Choroid plexus epithelial cell (primary cell): Measurements from ENCODE around the gene SLC37A3.
"Not testable (repeated sequence)": the region's sequence is repeated elsewhere in the genome, so short reads cannot be mapped to it uniquely, and the experiment has no call there.

ENCODE experiments used
- DNase-seq: peaks from one replicate; pipeline ENCODE4 v3.0.0-alpha.2; 2010; ENCODE audit warnings: low read depth
- H3K4me3 ChIP-seq: 2 replicates; pipeline ENCODE4 v1.5.1; 2011; ENCODE audit warnings: low read depth, mild to moderate bottlenecking, control low read depth, low read length, moderate library complexity
- TF ChIP-seq, protein P1 (sequence below): conservative IDR thresholded peaks from 2 replicates; pipeline ENCODE4 v1.5.1; 2011; ENCODE audit warnings: low read depth, mild to moderate bottlenecking, control low read depth, inconsistent platforms, low read length, moderate library complexity

Gene SLC37A3

DNA sequence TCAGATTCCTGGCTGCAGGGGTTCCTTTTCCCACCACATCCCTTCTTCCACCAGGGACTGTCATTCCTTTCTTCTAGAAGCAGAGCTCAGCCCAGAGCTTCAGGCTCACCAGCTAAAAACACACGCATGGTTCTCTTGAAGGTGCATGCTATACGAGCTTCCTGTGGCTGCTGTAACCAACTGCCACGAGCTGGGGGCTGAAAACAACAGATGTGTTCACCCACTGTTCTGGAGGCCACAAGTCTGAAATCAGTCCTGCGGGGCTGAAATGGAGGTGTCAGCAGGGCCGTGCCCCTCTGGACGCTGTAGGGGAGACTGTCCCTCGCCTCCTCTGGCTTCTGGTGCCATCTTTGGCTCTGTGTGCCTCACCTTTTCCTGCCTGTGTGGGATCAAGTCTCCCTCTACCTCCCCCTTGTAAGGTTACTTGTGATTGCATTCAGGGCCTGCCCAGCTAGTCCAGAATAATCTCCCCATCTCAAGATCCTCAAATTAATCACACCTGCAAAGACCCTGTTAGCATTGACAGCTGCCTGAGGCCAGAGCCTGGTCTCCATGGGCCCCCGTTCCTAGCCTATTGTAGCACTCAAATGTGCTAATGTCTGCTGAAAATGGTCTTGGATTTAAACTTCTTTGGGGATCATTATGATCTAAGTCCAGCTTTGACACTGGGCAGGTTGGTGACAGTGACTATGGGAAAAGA is 19.3 kb upstream of the SLC37A3 start:
- DNase-seq = no peak
- TF ChIP-seq, protein P1, sequence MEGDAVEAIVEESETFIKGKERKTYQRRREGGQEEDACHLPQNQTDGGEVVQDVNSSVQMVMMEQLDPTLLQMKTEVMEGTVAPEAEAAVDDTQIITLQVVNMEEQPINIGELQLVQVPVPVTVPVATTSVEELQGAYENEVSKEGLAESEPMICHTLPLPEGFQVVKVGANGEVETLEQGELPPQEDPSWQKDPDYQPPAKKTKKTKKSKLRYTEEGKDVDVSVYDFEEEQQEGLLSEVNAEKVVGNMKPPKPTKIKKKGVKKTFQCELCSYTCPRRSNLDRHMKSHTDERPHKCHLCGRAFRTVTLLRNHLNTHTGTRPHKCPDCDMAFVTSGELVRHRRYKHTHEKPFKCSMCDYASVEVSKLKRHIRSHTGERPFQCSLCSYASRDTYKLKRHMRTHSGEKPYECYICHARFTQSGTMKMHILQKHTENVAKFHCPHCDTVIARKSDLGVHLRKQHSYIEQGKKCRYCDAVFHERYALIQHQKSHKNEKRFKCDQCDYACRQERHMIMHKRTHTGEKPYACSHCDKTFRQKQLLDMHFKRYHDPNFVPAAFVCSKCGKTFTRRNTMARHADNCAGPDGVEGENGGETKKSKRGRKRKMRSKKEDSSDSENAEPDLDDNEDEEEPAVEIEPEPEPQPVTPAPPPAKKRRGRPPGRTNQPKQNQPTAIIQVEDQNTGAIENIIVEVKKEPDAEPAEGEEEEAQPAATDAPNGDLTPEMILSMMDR = no peak
- no peak overlapping the region for H3K4me3 ChIP-seq

DNA sequence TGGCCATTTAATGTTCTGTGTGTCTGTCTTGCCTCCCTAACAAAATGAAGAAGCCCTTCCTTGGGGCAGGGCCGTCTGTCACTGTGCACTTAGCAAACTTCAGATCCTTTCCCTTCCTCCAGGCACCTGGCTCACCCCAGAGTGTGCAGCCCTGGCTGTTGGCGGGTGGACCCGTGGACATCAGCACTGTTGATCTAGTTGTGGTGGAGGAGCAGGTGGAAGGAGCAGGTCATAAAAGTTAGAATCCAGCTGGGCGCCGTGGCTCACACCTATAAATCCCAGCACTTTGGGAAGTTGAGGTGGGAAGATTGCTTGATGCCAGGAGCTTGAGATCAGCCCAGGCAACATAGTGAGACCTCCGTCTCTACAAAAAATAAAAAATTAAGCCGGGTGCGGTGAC is 18.2 kb upstream of the SLC37A3 start:
- TF ChIP-seq, protein P1 = no peak
- H3K4me3 ChIP-seq = no peak overlapping the region

DNA sequence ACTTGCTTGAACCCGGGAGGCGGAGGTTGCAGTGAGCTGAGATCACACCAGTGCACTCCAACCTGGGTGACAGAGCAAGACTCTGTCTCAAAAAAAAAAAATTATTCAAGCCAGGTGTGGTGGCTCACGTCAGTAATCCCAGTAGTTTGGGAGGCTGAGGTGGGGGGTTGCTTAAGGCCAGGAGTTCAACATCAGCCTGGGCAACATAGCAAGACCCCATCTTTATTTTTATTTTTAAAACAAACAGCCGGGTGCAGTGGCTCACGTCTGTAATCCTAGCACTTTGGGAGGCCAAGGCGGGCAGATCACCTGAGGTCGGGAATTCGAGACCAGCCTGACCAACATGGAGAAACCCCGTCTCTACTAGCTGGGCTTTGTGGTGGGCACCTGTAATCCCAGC is 17.5 kb upstream of the SLC37A3 start:
- not testable (repeated sequence) for DNase-seq, H3K4me3 ChIP-seq

More for the DNA sequence above, 18.2 kb upstream of the SLC37A3 start:
- DNase-seq = no peak

DNA sequence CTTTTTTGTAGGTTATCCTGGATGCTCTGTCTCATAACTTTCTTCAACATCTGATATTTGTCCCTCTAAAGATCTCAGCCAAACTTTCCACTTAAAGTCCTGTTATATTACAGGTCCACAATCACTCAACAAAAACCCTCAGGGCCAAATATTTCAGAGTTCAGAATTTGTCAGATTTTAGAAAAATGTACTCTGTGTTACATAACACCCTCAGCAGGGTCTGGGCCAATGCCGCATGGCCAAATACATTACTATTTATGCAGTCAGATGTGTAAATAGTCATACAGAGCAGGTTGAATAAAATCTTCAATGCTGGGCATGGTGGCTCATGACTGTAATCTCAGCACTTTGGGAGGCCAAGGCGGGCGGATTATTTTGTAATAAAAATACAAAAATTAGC is 17.0 kb upstream of the SLC37A3 start:
- TF ChIP-seq, protein P1 = no peak
- no peak overlapping the region for H3K4me3 ChIP-seq
- DNase-seq = no peak

DNA sequence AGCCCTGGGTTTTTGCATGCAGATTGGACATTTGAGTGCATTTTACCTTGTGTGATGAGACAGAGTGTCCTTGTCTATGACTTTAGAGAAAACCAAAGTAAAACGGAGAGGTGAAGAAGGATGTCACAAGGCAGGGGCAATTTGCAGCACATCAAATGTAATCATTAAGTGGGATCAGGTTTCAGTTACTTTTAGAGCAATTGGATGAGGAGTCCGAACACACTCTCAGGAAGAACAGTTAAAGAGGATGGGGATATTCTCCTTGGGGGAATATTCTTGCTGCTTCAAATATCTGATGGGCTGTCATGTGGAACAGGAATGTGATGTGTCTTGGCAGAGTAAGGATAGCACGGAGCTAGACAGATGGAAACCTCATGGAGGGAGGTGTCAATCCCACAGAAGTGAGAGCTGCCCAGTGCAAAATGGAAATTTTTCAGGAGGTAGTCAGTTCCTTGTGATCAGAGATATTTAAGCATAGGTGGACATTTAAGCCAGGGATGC is 6.3 kb upstream of the SLC37A3 start:
- TF ChIP-seq, protein P1 = no peak
- H3K4me3 ChIP-seq = no peak overlapping the region
- no peak for DNase-seq

DNA sequence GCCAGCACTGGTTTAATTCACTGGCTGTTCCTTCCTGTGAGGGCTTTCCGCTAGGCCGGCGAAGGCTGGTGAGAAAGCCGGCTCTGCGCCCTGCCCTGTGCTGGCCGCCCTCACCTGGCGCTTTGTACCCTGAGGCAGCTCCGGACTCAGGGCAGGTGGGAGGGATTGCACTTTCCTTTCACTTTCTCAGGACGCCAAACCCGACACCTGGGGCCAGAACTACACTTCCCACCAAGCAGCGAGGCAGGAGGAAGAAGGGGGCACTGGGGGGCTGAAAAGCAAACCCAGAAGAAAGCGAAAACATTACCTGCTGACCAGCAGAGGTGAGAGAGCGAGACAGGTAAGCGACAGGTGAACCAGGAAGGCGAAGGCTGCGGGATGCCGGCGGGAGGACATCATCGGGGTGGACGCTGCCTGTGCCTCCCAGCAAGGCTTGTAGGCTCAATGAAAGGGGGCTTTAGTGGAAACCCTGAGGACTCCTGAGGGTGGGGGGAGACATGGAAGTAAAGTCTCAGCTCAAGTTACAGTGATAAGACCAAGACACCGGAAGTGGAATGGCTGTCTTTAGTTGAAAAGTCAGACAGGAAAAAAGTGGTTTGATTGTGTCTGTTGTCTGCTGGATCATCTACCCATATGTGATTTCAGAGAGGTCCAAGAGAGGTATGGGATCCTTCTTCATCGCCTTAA is 5.7 kb upstream of the SLC37A3 start, which contains the start of gene RAB19:
Gene RAB19, plus strand, starts transcription at position 181 of the 687 bp plus-strand sequence. CDS start 3,589 bp downstream, outside the sequence.
- H3K4me3 ChIP-seq = peak within 1 kb of the TSS; percentile 53
- no peak for DNase-seq
- TF ChIP-seq, protein P1 = no peak

DNA sequence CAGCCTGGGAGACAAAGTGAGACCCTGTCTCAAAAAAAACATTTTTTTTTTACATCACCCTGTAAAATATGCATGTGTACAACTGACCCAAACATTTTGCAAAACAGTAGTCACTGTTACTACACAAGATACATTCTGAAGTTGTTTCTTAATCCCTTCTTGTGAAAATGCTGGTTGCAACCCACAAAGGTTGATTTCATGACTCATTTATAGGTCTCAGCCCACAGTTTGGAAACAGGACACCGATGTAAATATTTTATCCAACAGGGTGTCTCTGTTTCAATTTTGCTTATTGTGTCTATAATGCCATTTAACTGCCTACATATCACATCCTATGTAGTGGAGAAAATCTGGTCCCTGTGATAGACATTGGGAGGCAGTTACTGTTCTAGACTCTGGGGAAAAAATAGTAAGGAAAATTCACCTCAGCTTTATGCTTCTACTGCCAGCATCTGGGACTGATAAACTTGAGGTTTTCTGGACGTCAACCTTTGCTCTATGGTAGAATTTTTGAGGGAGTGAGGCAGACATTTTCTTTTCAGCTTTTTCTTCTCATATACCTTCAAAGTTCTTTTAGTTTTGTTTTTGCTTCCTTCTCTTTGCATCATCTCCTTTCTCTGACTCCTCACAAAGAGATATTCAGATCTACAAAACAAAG is 4.0 kb upstream of the SLC37A3 start:
- peak; percentile 91 for DNase-seq
- TF ChIP-seq, protein P1 = no peak
- H3K4me3 ChIP-seq = no peak overlapping the region
